H1 (cell line): ENCODE measurements around the gene CTNND2. TPM values are rescaled to one million over a fixed set of nuclear protein-coding genes. Genes with fewer than 3 reads are reported as not detected.

Source experiments
- BRCA1 ChIP-seq: IDR thresholded peaks from 2 replicates; pipeline ENCODE4 v1.6.1; 2012; ENCODE audit warnings: low read depth, low read length, improper control_type of control experiment
- JUN ChIP-seq: IDR thresholded peaks from 2 replicates; pipeline ENCODE4 v1.6.1; 2011; ENCODE audit warnings: low read depth, mild to moderate bottlenecking, improper control_type of control experiment, low read length
- MAFK ChIP-seq: IDR thresholded peaks from 2 replicates; pipeline ENCODE4 v1.6.1; 2012; ENCODE audit warnings: low read depth, mild to moderate bottlenecking, improper control_type of control experiment, low read length
- POLR2AphosphoS5 ChIP-seq: IDR thresholded peaks from 2 replicates; pipeline ENCODE4 v1.6.1; 2011; ENCODE audit warnings: low read depth, low read length
- SAP30 ChIP-seq: fragments of 300-600 bp; sonication (generic); IDR thresholded peaks from 2 replicates; pipeline ENCODE4 v1.7.1; 2012; ENCODE audit warnings: low read length, moderate library complexity, mild to moderate bottlenecking, inconsistent platforms; ENCODE audit not compliant: insufficient read depth, insufficient replicate concordance
- SIN3A ChIP-seq, 2 experiments: IDR thresholded peaks in 1 of 2; conservative IDR thresholded peaks in 1 of 2; 2 replicates each; pipeline ENCODE4 v1.6.1; 2011 to 2012; ENCODE audit warnings: low read length in 2 of 2, improper control_type of control experiment in 1 of 2, low read depth in 1 of 2, mild to moderate bottlenecking in 1 of 2
- polyA plus RNA-seq, 7 experiments: library from polyadenylated mRNA; depleted of rRNA in 3 of 7; stranded (reverse) in 5 of 7; unstranded in 2 of 7; fragments of >200 nt in 5 of 7; fragments of 200-250 nt in 2 of 7; gene quantifications; 1 replicate in 5 of 7; 2 replicates in 1 of 7; 4 replicates in 1 of 7; pipeline versions ENCODE4 v1.2.1 to v1.2.3, GENCODE V29; 2011 to 2013; ENCODE audit warnings: missing spikeins in 2 of 7, mixed read lengths in 2 of 7
- total RNA-seq: library from RNA; stranded (reverse); fragmentation: NEBNext Ultra II Directional; extraction: Animal tissue kit (Norgen Biotek cat#: 25700); gene quantifications from 2 replicates; pipeline ENCODE4 v1.2.1, GENCODE V29; 2021

Gene CTNND2
- total and polyA plus RNA-seq, 2 of the 8 experiments (the other 6 are each of a cell fraction or from before 2014, with no cell fraction given): 7.4 to 14.2 TPM

GRCh38 chr5:11611011-11611410 lies 293.2 kb downstream of the CTNND2 start (continued):
- TF ChIP-seq SAP30: no peak
- TF ChIP-seq BRCA1: no peak
- no peak for TF ChIP-seq JUN
- TF ChIP-seq POLR2AphosphoS5: no peak
- no peak for TF ChIP-seq MAFK
- TF ChIP-seq SIN3A (conservative IDR thresholded peaks at IDR 0.05 in 1 of 2, IDR thresholded peaks at IDR 0.05 in 1 of 2; ENCODE audit: low read depth in 1 of 2, low read length in 2 of 2): no peak
